Loucy (cell line): ENCODE results near the gene OVAAL.

Experiments
- H2AFZ ChIP-seq: fragments of 200-600 bp; sonication (generic); 2 replicates; pipeline ENCODE4 v1.6.0; 2016; ENCODE audit warnings: antibody characterized with exemption, mild to moderate bottlenecking, low read length, moderate library complexity
- H3F3A ChIP-seq: fragments of 200-600 bp; 2 replicates; pipeline ENCODE4 v1.6.0; 2016; ENCODE audit warnings: antibody characterized with exemption, low read depth, mild to moderate bottlenecking
- H3K27me3 ChIP-seq: fragments of 200-600 bp; sonication (generic); 2 replicates; pipeline ENCODE4 v1.6.1; 2014; ENCODE audit warnings: low read length, mild to moderate bottlenecking; ENCODE audit not compliant: insufficient read depth, poor library complexity, severe bottlenecking
- H3K36me3 ChIP-seq: fragments of 200-600 bp; sonication (generic); 2 replicates; pipeline ENCODE4 v1.6.1; 2016; ENCODE audit warnings: low read length; ENCODE audit not compliant: insufficient read depth
- H3K4me1 ChIP-seq: fragments of 200-600 bp; sonication (generic); 2 replicates; pipeline ENCODE4 v1.5.1; 2014; ENCODE audit warnings: low read length, mild to moderate bottlenecking; ENCODE audit not compliant: insufficient read depth, poor library complexity, severe bottlenecking
- H3K4me2 ChIP-seq: fragments of 200-600 bp; sonication (generic); 2 replicates; pipeline ENCODE4 v1.6.0; 2014; ENCODE audit warnings: antibody characterized with exemption, low read length, low read depth, mild to moderate bottlenecking; ENCODE audit not compliant: poor library complexity, severe bottlenecking
- H3K4me3 ChIP-seq: fragments of 200-600 bp; sonication (generic); 2 replicates; pipeline ENCODE4 v1.5.1; 2014; ENCODE audit warnings: low read length, mild to moderate bottlenecking, mixed read lengths; ENCODE audit not compliant: poor library complexity, severe bottlenecking
- H3K79me2 ChIP-seq: fragments of 200-600 bp; sonication (generic); 2 replicates; pipeline ENCODE4 v1.6.1; 2014; ENCODE audit warnings: low read length; ENCODE audit not compliant: insufficient read depth
- H3K9ac ChIP-seq: fragments of 200-600 bp; sonication (generic); 2 replicates; pipeline ENCODE4 v1.6.0; 2014; ENCODE audit warnings: mild to moderate bottlenecking, low read depth, low read length, moderate library complexity; ENCODE audit not compliant: poor library complexity, severe bottlenecking
- H3K9me2 ChIP-seq: fragments of 200-600 bp; sonication (generic); replicated peaks from 2 replicates; pipeline ENCODE4 v1.6.1; 2016; ENCODE audit warnings: low read depth, low read length, mixed read lengths
- H3K9me3 ChIP-seq: fragments of 200-600 bp; sonication (generic); 2 replicates; pipeline ENCODE4 v1.6.1; 2014; ENCODE audit warnings: mild to moderate bottlenecking, antibody characterized with exemption, low read length, low read depth; ENCODE audit not compliant: insufficient read depth
- H4K20me1 ChIP-seq: fragments of 200-600 bp; sonication (generic); 2 replicates; pipeline ENCODE4 v1.6.0; 2014; ENCODE audit warnings: antibody characterized with exemption, low read length, mild to moderate bottlenecking; ENCODE audit not compliant: insufficient read depth, poor library complexity, severe bottlenecking
- EZH2phosphoT487 ChIP-seq: fragments of 200-600 bp; IDR thresholded peaks from 2 replicates; pipeline ENCODE4 v1.6.1; 2018; ENCODE audit warnings: antibody characterized with exemption, mild to moderate bottlenecking, moderate library complexity, borderline replicate concordance
- TF ChIP-seq, protein P1 (sequence below): fragments of 200-600 bp; sonication (generic); conservative IDR thresholded peaks from 2 replicates; pipeline ENCODE4 v1.5.1; 2014; ENCODE audit warnings: mild to moderate bottlenecking, antibody characterized with exemption, low read length

Gene OVAAL

DNA sequence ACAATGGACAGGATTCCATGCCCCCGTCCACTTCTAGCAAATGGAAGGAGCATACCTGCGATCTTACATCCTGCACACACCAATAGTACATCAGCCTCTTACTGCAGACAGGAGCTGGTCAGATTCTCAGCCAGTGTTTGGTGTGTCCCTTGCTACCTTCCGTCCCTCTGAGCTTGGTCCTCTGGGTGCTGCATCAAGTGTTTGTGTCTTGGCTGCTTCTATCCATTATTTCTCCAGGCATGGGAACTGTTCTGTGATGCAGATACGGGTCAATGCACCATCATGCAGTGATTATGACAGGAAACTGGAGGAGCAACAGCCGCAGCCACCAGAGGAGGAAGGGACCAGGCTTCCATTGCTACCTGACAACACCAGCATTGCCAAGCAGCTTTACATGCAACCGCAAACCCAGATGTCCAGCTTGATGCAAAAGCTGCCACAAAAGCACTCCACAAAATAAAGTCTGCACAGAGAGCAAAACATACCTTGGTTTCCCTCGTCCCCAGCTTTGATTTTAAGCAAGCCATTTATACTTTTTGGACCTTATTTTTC lies 21.9 kb upstream of the OVAAL start:
- TF ChIP-seq, protein P1, sequence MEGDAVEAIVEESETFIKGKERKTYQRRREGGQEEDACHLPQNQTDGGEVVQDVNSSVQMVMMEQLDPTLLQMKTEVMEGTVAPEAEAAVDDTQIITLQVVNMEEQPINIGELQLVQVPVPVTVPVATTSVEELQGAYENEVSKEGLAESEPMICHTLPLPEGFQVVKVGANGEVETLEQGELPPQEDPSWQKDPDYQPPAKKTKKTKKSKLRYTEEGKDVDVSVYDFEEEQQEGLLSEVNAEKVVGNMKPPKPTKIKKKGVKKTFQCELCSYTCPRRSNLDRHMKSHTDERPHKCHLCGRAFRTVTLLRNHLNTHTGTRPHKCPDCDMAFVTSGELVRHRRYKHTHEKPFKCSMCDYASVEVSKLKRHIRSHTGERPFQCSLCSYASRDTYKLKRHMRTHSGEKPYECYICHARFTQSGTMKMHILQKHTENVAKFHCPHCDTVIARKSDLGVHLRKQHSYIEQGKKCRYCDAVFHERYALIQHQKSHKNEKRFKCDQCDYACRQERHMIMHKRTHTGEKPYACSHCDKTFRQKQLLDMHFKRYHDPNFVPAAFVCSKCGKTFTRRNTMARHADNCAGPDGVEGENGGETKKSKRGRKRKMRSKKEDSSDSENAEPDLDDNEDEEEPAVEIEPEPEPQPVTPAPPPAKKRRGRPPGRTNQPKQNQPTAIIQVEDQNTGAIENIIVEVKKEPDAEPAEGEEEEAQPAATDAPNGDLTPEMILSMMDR = no peak
- TF ChIP-seq EZH2phosphoT487 = no peak
- Histone ChIP-seq H3K9me3 (no peaks in the 10 kb centered on the region), H3K4me1 (no peaks in the 10 kb centered on the region), H3K27me3 (no peaks in the 10 kb centered on the region), H3K4me2 (no peak overlapping the region), H4K20me1 (no peaks in the 10 kb centered on the region), H3K79me2 (no peaks in the 10 kb centered on the region), H3K4me3 (no peak overlapping the region), H3K36me3 (no peaks in the 10 kb centered on the region), H3F3A (no peaks in the 10 kb centered on the region), H2AFZ (no peak overlapping the region), H3K9ac (no peak overlapping the region), H3K9me2 (no peaks in the 10 kb centered on the region)

DNA sequence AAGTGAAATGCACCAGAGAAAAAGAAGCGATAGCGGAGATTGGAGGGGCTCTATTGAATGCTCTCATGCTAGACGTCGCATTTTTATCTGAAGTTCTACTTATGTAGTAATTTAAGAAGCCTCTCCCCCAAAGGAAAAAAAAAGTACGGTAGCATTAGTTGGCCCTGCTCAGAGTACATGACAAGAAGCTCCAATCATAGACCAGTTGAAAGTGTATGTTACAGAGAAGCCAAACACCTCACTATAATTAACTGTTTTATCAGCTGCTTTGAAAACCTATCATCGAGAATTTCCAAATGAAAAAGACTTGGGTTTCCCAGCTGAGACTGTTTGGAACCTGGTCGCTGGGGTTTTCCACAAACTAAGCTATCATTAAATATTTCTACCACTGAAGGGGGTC lies 19.6 kb upstream of the OVAAL start:
- H3K36me3 ChIP-seq = no peaks in the 10 kb centered on the region
- no peak overlapping the region for H3K9ac ChIP-seq
- H3K27me3 ChIP-seq = no peaks in the 10 kb centered on the region
- H3K4me2 ChIP-seq = no peak overlapping the region
- no peaks in the 10 kb centered on the region for H3K4me1 ChIP-seq
- H3F3A ChIP-seq = no peaks in the 10 kb centered on the region
- no peaks in the 10 kb centered on the region for H4K20me1 ChIP-seq
- TF ChIP-seq, protein P1 = no peak
- TF ChIP-seq EZH2phosphoT487 = no peak
- no peaks in the 10 kb centered on the region for H3K9me2 ChIP-seq
- no peak overlapping the region for H3K4me3 ChIP-seq
- no peaks in the 10 kb centered on the region for H3K9me3 ChIP-seq
- H2AFZ ChIP-seq = no peak overlapping the region
- no peaks in the 10 kb centered on the region for H3K79me2 ChIP-seq

DNA sequence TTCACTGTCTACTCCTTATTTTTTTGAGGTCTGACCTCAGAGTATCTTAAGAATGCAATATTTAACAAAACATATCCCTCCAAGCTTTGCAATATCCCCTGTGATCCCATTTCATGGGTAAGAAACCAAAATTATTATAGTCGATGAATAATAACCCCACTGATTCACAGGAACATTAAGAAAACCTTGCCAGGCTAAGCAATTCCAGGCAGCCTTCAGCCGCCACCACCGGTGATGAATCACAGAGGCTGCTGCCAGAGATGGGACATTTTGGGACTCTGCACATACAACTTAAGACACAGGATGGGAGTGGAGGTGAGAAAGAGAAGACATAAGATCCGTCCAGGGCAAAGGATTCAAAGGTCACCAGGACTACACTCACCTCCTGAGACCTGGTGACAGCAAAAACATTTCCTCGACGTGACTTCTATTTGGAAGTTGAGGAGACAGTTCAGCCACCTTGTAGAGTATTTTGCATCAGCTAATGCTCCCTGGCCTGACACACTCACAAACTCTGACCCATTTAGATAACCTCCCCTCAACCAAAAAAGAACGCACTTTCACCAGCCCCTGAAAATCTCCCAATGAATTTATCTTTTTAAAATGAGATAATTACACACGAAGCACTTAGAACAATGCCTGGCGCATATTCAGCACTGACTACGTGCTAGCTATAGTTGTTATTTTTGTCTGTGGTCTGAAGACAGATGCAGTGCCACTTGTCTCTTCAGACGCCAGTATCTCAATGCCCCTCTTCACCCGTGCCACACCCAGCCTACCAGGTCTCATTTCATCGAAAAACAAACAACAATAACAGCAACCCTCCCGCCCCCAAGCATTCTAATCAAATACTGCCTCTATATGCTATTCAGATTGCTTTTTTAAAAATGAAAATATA lies 17.8 kb upstream of the OVAAL start:
- TF ChIP-seq, protein P1 = no peak
- TF ChIP-seq EZH2phosphoT487 = no peak
- Histone ChIP-seq H3K4me2 (no peak overlapping the region), H3K9ac (no peak overlapping the region)

More for the DNA sequence above, 17.8 kb upstream of the OVAAL start:
- no peaks in the 10 kb centered on the region for H3K9me2 ChIP-seq
- no peaks in the 10 kb centered on the region for H3K4me1 ChIP-seq
- H3K9me3 ChIP-seq = no peaks in the 10 kb centered on the region
- no peaks in the 10 kb centered on the region for H3K36me3 ChIP-seq
- no peaks in the 10 kb centered on the region for H3K79me2 ChIP-seq
- H3K27me3 ChIP-seq = no peaks in the 10 kb centered on the region
- no peak overlapping the region for H3K4me3 ChIP-seq
- no peaks in the 10 kb centered on the region for H3F3A ChIP-seq
- H4K20me1 ChIP-seq = no peaks in the 10 kb centered on the region
- H2AFZ ChIP-seq = no peak overlapping the region
